C4-2B (cell line): Measurements from ENCODE around the gene TMEM131L.

Experiments used
- ZFX ChIP-seq: fragments of 450-650 bp; IDR thresholded peaks from 2 replicates; pipeline ENCODE4 v1.6.1; 2017
- TF ChIP-seq, protein P1 (sequence below): fragments of 450-650 bp; conservative IDR thresholded peaks from 2 replicates; pipeline ENCODE4 v1.5.1; 2017; ENCODE audit warnings: mild to moderate bottlenecking

DNA sequence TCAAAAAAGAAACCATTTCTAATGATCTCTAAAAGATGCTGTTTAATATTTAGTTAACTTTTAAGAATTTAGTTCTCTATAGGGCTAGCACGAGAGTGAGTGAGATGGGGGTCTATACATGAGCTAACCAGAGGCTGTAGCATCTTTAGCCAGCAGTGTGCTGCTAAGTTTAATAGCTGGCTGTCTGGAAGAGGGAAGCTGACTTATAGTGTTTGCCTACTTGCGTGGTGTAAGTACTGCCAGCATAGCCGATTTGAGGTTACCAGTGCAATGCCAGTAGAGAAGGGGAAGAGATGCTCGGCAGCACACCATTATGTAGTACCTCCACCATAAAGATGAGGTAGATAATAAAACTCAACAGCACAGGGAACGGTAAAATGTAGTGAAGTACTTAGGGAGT lies 47.1 kb upstream of the TMEM131L start:
- TF ChIP-seq, protein P1, sequence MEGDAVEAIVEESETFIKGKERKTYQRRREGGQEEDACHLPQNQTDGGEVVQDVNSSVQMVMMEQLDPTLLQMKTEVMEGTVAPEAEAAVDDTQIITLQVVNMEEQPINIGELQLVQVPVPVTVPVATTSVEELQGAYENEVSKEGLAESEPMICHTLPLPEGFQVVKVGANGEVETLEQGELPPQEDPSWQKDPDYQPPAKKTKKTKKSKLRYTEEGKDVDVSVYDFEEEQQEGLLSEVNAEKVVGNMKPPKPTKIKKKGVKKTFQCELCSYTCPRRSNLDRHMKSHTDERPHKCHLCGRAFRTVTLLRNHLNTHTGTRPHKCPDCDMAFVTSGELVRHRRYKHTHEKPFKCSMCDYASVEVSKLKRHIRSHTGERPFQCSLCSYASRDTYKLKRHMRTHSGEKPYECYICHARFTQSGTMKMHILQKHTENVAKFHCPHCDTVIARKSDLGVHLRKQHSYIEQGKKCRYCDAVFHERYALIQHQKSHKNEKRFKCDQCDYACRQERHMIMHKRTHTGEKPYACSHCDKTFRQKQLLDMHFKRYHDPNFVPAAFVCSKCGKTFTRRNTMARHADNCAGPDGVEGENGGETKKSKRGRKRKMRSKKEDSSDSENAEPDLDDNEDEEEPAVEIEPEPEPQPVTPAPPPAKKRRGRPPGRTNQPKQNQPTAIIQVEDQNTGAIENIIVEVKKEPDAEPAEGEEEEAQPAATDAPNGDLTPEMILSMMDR, result no peak
- no peak for TF ChIP-seq ZFX
